Activated CD4-positive, alpha-beta T cell treated with anti-CD3 and anti-CD28 coated beads for 36 hours (primary cell): Measurements from ENCODE around the gene CCDC33. TPM values are rescaled to one million over a fixed set of nuclear protein-coding genes. Genes with fewer than 3 reads are reported as not detected.

Experiments used
- ATAC-seq: fragments of 200-7000 bp; cut with Tn5 transposase; one replicate; pipeline ENCODE4 v1.10.0; 2021; ENCODE audit warnings: mild to moderate bottlenecking, moderate library complexity
- CTCF ChIA-PET: fragments of 350-600 bp; sonication (Branson Sonifier 250); formaldehyde crosslinking; loops from one replicate; lab custom pipeline; 2021; ENCODE audit warnings: antibody characterized with exemption; lab: Charles Lee
- POLR2A ChIA-PET: fragments of 350-600 bp; sonication (Branson Sonifier 250); formaldehyde crosslinking; loops from one replicate; lab custom pipeline; 2021; ENCODE audit warnings: antibody characterized with exemption, inconsistent platforms; lab: Charles Lee
- DNase-seq: peaks from one replicate; pipeline ENCODE4 v3.0.0-alpha.2; 2020
- H3K27ac Mint-ChIP-seq: one replicate; pipeline ENCODE4 v1.8.0; 2021; ENCODE audit warnings: mixed read lengths
- H3K27me3 Mint-ChIP-seq: one replicate; pipeline ENCODE4 v1.8.0; 2021; ENCODE audit warnings: mixed read lengths
- H3K36me3 Mint-ChIP-seq: one replicate; pipeline ENCODE4 v1.8.0; 2021; ENCODE audit warnings: low read depth, mixed read lengths
- H3K4me1 Mint-ChIP-seq: one replicate; pipeline ENCODE4 v1.8.0; 2021; ENCODE audit warnings: mixed read lengths
- H3K4me3 Mint-ChIP-seq: one replicate; pipeline ENCODE4 v1.8.0; 2021; ENCODE audit warnings: mild to moderate bottlenecking, moderate library complexity, mixed read lengths
- H3K9me3 Mint-ChIP-seq: one replicate; pipeline ENCODE4 v1.8.0; 2021; ENCODE audit warnings: low read depth, mixed read lengths
- intact Hi-C, 2 experiments: fragments of 100-400 bp; cut with DNase I in 1 of 2; cut with micrococcal nuclease in 1 of 2; formaldehyde crosslinking; loops; one replicate each; pipeline versions ENCODE4 v1.14.2 to v1.15.1; 2022 to 2024; cut with DNase I, micrococcal nuclease
- total RNA-seq, 2 experiments: library from RNA; stranded (reverse); gene quantifications; one replicate each; pipeline ENCODE4 v1.2.3, GENCODE V29; 2021

Gene CCDC33
- not detected for total RNA-seq

DNA sequence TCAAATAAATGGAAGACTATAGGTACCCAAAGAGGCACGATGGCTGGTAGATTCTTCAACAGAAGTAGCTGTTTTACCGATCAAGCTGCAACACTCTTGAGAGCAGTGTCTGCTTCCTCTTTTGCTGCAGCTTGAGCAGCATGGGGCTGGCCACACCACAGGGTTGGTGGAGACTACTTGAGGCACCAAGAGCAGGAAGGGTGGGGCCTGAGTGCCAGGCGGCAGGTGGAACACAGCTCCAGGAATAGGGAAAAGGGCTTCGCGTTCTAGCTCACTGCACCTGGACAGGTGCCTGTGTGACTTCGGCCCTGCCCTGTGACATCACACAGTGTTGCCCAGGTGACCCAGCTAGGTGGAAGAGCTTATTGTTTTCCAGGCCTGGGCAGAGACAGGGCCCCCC, at the start of gene CCDC33:
CCDC33 (plus strand) TSS at position 365 of the 400 bp plus-strand sequence. CDS start 394 bp downstream, outside the sequence.
- ATAC-seq = no peak
- intact Hi-C loops = no loop called here
- Mint-ChIP-seq H3K27me3 (no peaks in the 10 kb centered on the region), H3K4me3 (no peak within 1 kb of the TSS), H3K4me1 (no peaks in the 10 kb centered on the region), H3K27ac (no peak within 1 kb of the TSS), H3K36me3 (no peaks in the 10 kb centered on the region), H3K9me3 (no peaks in the 10 kb centered on the region)
- POLR2A ChIA-PET = no interaction called here
- CTCF ChIA-PET = interaction anchor here (0.6 kb wide), 1 partner anchor 660 kb away, joined by 5 read pairs; no protein-coding TSS in a partner anchor
- no peak for DNase-seq

DNA sequence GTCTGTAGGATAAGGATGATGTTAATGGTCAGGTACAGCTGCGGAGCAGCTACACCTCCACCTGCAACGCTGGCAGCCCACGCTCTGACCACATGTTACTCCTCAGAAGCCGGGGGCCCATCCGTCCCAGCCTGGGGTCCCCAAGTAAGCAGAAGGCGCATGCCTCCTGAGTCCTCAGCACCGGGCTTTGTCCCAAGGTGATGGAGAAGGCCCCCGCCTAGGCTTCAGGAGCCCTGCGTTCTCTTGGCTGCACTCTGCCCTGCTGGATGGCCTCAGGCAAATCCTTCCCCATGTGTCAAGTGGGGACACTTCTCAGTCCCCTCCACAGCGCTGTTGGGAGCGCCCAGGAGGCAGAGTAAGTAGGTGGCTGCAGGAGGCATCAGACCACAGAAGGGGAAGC, 47.9 kb upstream of the CCDC33 start:
- H3K27me3 Mint-ChIP-seq = no peaks in the 10 kb centered on the region
- ATAC-seq (no peak), DNase-seq (no peak)
- ChIA-PET CTCF (no interaction called here), POLR2A (no interaction called here)
- H3K4me1 Mint-ChIP-seq = no peaks in the 10 kb centered on the region
- intact Hi-C loops = no loop called here
- no peaks in the 10 kb centered on the region for H3K9me3 Mint-ChIP-seq
- H3K4me3 Mint-ChIP-seq = no peak overlapping the region
- H3K27ac Mint-ChIP-seq = no peak overlapping the region
- no peaks in the 10 kb centered on the region for H3K36me3 Mint-ChIP-seq

DNA sequence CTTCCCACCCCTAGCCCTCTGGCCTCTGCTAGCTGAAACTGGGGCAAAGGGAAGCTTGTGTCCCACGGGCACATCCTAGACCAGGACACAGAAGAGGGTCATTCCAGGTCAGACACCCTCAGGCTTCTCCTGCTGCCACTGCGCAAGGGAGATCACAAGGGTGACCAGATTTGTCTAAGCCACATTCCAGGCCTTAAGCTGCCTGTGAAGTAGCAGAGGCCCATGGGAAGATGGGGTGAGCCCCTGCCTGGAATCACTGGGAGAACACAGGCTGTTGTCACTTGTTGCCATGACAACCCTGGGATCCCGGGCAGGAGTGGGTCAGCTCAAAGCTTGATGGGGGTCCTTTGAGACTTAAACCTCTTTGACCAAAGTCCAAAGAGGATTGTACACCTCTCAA, 44.3 kb upstream of the CCDC33 start:
- no peak overlapping the region for H3K27ac Mint-ChIP-seq
- no peak overlapping the region for H3K4me3 Mint-ChIP-seq
- intact Hi-C loops = no loop called here
- CTCF ChIA-PET = interaction anchor here (0.9 kb wide), 1 partner anchor 130 kb away, joined by 3 read pairs; no protein-coding TSS in a partner anchor
- H3K9me3 Mint-ChIP-seq = no peaks in the 10 kb centered on the region
- ATAC-seq (no peak), DNase-seq (no peak)
- POLR2A ChIA-PET = no interaction called here
- no peaks in the 10 kb centered on the region for H3K36me3 Mint-ChIP-seq
- no peaks in the 10 kb centered on the region for H3K4me1 Mint-ChIP-seq
- H3K27me3 Mint-ChIP-seq = no peaks in the 10 kb centered on the region

DNA sequence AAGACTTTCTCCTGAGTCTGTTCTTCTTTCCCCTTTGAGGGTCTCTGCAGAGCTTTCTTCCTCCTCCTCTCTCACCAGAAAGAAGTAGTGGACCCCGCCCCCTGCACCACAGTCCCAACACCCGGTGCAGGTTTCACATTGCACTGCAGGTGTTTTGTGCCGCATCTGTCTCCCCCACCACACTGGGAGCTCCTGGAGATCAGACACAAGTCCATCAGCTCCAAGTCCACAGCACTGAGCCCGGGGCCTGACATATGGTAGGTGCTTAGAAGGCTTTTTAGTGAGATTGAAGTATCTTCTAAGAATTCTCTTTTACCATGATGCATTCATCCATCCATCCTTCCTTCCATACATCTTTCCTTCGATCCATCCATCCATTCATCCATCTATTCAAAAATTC, 43.4 kb upstream of the CCDC33 start:
- Mint-ChIP-seq H3K27me3 (no peaks in the 10 kb centered on the region), H3K4me3 (no peak overlapping the region), H3K36me3 (no peaks in the 10 kb centered on the region), H3K27ac (no peak overlapping the region), H3K4me1 (no peaks in the 10 kb centered on the region), H3K9me3 (no peaks in the 10 kb centered on the region)
- no peak for DNase-seq
- no peak for ATAC-seq
- ChIA-PET POLR2A (no interaction called here), CTCF (no interaction called here)
- intact Hi-C loops = no loop called here

DNA sequence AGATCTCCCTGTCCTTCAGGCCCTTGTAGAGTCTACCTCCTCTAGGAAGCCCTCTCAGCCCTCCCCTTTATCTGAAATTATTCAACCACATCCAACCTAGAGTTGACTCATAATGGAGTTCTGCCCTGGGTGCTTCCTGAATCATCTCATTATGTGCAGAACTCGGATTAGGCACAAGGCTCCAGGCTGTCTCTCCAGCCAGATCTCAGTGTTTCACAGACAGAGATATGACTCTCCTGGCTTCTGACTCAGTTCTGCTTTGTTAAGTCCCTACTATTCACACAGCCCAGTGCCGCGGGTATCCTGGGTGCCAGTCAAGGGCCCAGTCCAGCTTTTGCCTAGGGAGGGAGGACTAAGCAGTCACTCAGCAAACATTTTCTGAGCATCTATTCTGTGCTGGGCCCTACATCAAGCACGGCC, 42.8 kb upstream of the CCDC33 start:
- no peak for ATAC-seq
- H3K27ac Mint-ChIP-seq = no peak overlapping the region
- DNase-seq = no peak
- ChIA-PET CTCF (no interaction called here), POLR2A (no interaction called here)
- intact Hi-C loops = no loop called here
- H3K27me3 Mint-ChIP-seq = no peaks in the 10 kb centered on the region
- no peak overlapping the region for H3K4me3 Mint-ChIP-seq
- H3K4me1 Mint-ChIP-seq = no peaks in the 10 kb centered on the region
- H3K9me3 Mint-ChIP-seq = no peaks in the 10 kb centered on the region
- H3K36me3 Mint-ChIP-seq = no peaks in the 10 kb centered on the region

DNA sequence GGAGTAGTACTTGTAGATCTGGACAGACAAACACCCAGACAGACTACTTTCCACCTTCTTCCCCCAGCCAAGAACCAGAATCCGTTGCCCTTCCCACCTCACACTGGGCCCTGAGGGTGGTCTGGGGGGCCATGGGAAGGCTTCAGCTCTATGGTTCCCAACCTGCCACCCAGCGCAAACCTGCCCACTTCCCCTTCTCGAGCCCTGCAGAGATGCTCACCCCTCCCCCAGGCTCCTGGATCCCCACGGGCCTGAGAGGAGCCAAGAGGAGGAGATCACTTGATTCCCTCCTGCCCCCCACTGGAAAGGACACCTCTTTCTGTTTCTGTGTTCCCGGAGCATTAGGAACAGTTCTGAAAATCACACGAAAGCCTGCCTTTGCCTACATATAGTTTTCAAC, 42.2 kb upstream of the CCDC33 start:
- no peak for ATAC-seq
- Mint-ChIP-seq H3K36me3 (no peaks in the 10 kb centered on the region), H3K4me3 (no peak overlapping the region), H3K4me1 (no peaks in the 10 kb centered on the region), H3K27me3 (no peaks in the 10 kb centered on the region), H3K9me3 (no peaks in the 10 kb centered on the region), H3K27ac (no peak overlapping the region)
- CTCF ChIA-PET = no interaction called here
- POLR2A ChIA-PET = no interaction called here
- intact Hi-C loops = no loop called here
- DNase-seq = no peak

DNA sequence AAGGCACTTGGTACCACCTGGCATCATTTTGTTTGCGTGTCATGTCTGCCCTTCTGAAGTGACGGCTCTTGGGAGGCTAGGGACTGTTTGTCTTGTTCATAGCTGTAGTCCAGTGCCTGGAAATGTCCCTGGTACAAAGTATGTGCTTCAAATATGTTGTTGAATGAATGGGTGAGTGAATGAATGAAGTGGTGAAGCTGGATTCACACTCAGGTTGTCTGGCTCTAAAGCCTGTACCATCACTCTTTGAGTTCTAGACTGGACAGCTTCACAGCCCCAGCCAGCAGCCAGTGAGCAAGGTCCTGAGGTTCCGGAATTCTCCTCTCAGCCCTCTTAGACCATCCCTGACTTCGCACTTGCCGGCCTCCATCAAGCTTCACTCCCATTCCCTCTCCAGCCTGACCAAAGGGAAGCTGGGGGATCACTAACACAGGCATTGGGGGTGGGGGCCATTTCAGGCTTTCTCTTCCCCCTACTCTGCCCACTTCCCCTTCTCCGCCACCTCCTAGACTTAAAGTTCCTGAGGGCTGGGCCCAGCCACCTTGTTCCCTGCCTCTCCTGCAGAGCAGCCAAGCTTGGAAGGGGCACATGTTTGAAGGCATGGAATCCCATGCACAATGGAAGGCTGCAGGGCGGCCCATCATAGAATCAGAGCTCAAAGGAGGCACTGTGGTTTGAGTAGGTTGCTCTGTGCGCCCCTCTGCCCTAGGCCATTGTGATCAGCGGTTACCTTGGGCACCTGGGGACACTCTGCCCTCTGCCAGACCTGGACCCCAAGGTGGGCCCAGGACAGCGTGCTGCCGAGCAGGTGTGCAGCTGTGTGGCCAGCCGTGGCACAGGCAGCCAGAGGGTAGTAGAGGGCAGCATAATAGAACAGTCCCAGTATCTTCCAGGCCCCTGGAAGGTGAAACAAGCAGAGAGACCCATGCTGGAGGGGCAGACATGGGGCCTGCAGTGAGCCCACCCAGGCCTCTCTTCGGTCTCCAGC, 41.3 kb upstream of the CCDC33 start:
- Mint-ChIP-seq H3K4me3 (no peak overlapping the region), H3K27ac (no peak overlapping the region), H3K9me3 (no peaks in the 10 kb centered on the region), H3K27me3 (no peaks in the 10 kb centered on the region), H3K4me1 (peaks cover 2% of the 10 kb centered on the region), H3K36me3 (no peaks in the 10 kb centered on the region)
- DNase-seq (no peak), ATAC-seq (no peak)
- POLR2A ChIA-PET = interaction anchor here (0.6 kb wide), 1 partner anchor 524 kb away, joined by 3 read pairs; no protein-coding TSS in a partner anchor
- intact Hi-C loops = no loop called here
- CTCF ChIA-PET = no interaction called here

DNA sequence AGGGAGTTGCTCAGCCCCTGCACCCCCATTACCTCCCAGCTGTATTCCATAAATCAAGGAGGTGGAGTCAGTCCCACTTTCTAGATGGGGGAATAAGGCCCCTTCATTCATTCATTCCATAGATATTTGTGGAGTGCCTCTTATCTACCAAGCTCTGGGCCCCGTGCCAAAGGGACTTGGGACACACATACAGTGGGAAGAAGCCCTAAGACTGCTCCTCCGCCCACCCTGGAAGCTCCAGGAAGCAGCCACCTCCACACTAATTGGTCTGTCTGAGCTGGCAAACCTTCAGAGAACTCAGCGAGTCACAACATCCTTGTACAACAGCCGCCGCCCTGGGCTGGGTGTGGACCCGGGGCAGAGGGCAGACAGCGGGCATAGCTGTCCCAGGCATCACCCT, 40.0 kb upstream of the CCDC33 start:
- ChIA-PET POLR2A (no interaction called here), CTCF (no interaction called here)
- no peaks in the 10 kb centered on the region for H3K9me3 Mint-ChIP-seq
- ATAC-seq (no peak), DNase-seq (no peak)
- H3K27ac Mint-ChIP-seq = no peak overlapping the region
- H3K4me1 Mint-ChIP-seq = peaks cover 2% of the 10 kb centered on the region
- no peak overlapping the region for H3K4me3 Mint-ChIP-seq
- H3K36me3 Mint-ChIP-seq = no peaks in the 10 kb centered on the region
- intact Hi-C loops = no loop called here
- no peaks in the 10 kb centered on the region for H3K27me3 Mint-ChIP-seq

DNA sequence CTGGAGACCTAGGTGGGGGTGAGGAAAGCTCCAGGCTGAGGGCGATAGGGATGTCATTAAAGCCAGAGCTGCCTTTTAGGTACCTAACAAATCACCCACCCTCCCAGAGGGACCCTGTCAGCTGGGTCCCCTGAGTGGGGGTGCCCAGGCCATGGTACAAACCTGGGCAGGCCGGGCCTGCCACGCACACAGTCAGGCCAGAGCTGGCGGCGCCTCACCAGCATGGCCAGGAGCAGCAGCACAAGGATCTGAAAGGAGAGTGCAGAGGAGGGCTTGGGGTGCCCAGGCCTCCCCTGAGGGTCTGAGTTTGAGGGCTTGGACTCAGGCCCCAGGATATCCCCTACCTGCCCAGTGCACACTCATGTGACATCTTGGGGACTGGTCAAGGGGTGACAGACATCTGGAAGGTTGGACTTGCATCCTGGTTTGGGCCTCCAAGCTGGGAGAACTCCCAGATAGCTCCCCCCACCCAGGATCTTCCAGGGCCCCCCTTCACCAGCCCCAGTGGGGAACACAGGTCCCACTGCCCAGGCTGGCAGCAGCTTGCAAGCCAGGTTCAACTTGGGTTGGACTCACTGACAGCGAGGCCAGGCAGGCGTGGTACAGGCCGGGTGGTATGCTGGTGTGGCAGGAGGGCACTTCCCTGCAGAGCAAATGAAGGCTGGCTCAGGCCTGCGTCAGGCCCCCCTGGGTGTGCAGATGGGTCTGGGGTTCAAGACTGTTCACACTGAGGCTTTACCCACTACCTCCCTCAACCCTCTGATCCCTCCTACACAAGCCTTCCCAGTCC, 38.8 kb upstream of the CCDC33 start:
- CTCF ChIA-PET = no interaction called here
- POLR2A ChIA-PET = no interaction called here
- Mint-ChIP-seq H3K4me1 (peaks cover 2% of the 10 kb centered on the region), H3K9me3 (no peaks in the 10 kb centered on the region), H3K27ac (no peak overlapping the region), H3K27me3 (peaks cover 2% of the 10 kb centered on the region), H3K36me3 (no peaks in the 10 kb centered on the region), H3K4me3 (no peak overlapping the region)
- DNase-seq = no peak
- ATAC-seq = no peak
- intact Hi-C loops = no loop called here

DNA sequence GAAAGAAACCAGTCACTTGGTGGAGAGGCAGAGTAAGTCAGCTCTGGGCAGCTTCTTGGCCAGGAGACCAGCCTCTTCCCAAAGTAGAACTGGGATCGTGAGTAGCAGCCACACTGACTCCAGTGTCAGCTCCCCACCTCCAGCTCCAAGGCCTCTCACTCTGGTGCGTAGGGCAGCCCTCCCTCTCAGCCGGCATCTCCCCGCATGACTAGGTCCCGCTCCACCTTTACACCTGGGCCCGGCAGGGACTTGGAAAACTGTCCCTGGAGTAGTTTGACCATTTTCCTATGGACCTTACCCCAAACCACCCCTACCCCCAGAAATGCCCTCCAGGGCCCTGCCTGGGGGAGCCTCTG, 36.9 kb upstream of the CCDC33 start:
- DNase-seq = no peak
- Mint-ChIP-seq H3K27me3 (peaks cover 2% of the 10 kb centered on the region), H3K4me3 (no peak overlapping the region), H3K36me3 (no peaks in the 10 kb centered on the region), H3K9me3 (no peaks in the 10 kb centered on the region), H3K4me1 (peaks cover 5% of the 10 kb centered on the region), H3K27ac (no peak overlapping the region)
- intact Hi-C loops = no loop called here
- POLR2A ChIA-PET = no interaction called here
- no peak for ATAC-seq
- CTCF ChIA-PET = no interaction called here

DNA sequence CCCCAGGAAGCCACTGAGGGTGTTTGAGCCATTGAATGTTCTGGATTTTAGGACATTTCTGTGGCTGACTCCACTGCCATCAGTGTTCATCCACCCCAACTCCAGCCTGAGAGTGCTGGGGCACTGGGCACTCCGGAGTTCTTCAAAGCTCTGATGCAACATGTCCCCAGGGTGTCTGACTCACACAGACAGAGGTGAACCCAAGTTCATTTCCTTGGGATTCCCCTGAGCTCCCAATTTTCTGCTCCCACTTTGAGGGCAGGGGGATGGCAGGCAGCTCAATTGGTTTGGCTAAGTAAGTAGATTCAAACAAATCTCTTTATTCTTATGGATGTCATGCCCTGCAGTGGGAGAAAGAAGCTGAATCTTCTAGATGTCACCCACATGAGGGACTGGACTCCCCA, 35.7 kb upstream of the CCDC33 start:
- Mint-ChIP-seq H3K9me3 (no peaks in the 10 kb centered on the region), H3K27ac (no peak overlapping the region), H3K4me1 (peaks cover 5% of the 10 kb centered on the region), H3K36me3 (no peaks in the 10 kb centered on the region), H3K27me3 (peaks cover 2% of the 10 kb centered on the region), H3K4me3 (no peak overlapping the region)
- ChIA-PET CTCF (interaction anchor here (1.1 to 1.2 kb wide), 2 partner anchors 10 to 26 kb away, joined by 3 to 4 read pairs; no protein-coding TSS in a partner anchor), POLR2A (no interaction called here)
- DNase-seq (no peak), ATAC-seq (no peak)
- intact Hi-C loops = no loop called here
